Measurements from ENCODE around the gene NBAS.

The NBAS gene

GRCh38 chr2:15272942-15273341 is 288.2 kb downstream of the NBAS start:
- no peak for TF ChIP-seq EZH2phosphoT487 (IDR thresholded peaks at IDR 0.05; ENCODE audit: low read depth)
- no peak for TF ChIP-seq CTCF (IDR thresholded peaks at IDR 0.05; ENCODE audit: low read depth, low read length)
- H3K27ac ChIP-seq (ENCODE audit: low read length) = no peak overlapping the region
- H3K4me3 ChIP-seq (ENCODE audit: low read length) = no peak overlapping the region
- H3K9ac ChIP-seq (ENCODE audit: low read length) = no peak overlapping the region
- peaks cover 6% of the 10 kb centered on the region for H3K36me3 ChIP-seq (replicated peaks; ENCODE audit: low read depth, low read length)
- no peak overlapping the region for H3K4me2 ChIP-seq (ENCODE audit: low read length)
- H3K27me3 ChIP-seq (ENCODE audit: low read depth, low read length) = no peaks in the 10 kb centered on the region
- H4K20me1 ChIP-seq (ENCODE audit: insufficient read depth, low read length) = no peaks in the 10 kb centered on the region
- H3K79me2 ChIP-seq (ENCODE audit: low read length) = no peaks in the 10 kb centered on the region
- H3K4me1 ChIP-seq (ENCODE audit: low read length) = no peaks in the 10 kb centered on the region
- H3K9me3 ChIP-seq (ENCODE audit: insufficient read depth, low read length) = no peaks in the 10 kb centered on the region
- H2AFZ ChIP-seq (ENCODE audit: low read depth, low read length) = no peak overlapping the region

GRCh38 chr2:15271941-15272542 is 289.1 kb downstream of the NBAS start:
- Histone ChIP-seq H2AFZ (ENCODE audit: low read depth, low read length) (no peak overlapping the region), H3K4me2 (ENCODE audit: low read length) (no peak overlapping the region), H3K4me3 (ENCODE audit: low read length) (no peak overlapping the region), H3K27ac (ENCODE audit: low read length) (no peak overlapping the region), H3K27me3 (ENCODE audit: low read depth, low read length) (no peaks in the 10 kb centered on the region), H3K9ac (ENCODE audit: low read length) (no peak overlapping the region), H3K79me2 (ENCODE audit: low read length) (no peaks in the 10 kb centered on the region), H3K36me3 (replicated peaks; ENCODE audit: low read depth, low read length) (peaks cover 6% of the 10 kb centered on the region), H4K20me1 (ENCODE audit: insufficient read depth, low read length) (no peaks in the 10 kb centered on the region), H3K9me3 (ENCODE audit: insufficient read depth, low read length) (no peaks in the 10 kb centered on the region), H3K4me1 (ENCODE audit: low read length) (no peaks in the 10 kb centered on the region)
- TF ChIP-seq EZH2phosphoT487 (IDR thresholded peaks at IDR 0.05; ENCODE audit: low read depth) = no peak
- no peak for TF ChIP-seq CTCF (IDR thresholded peaks at IDR 0.05; ENCODE audit: low read depth, low read length)

GRCh38 chr2:15271276-15271675 is 289.9 kb downstream of the NBAS start:
- no peak overlapping the region for H3K4me2 ChIP-seq (ENCODE audit: low read length)
- H3K4me1 ChIP-seq (ENCODE audit: low read length) = no peaks in the 10 kb centered on the region
- H3K79me2 ChIP-seq (ENCODE audit: low read length) = no peaks in the 10 kb centered on the region
- H3K9me3 ChIP-seq (ENCODE audit: insufficient read depth, low read length) = no peaks in the 10 kb centered on the region
- peaks cover 6% of the 10 kb centered on the region for H3K36me3 ChIP-seq (replicated peaks; ENCODE audit: low read depth, low read length)
- no peak overlapping the region for H2AFZ ChIP-seq (ENCODE audit: low read depth, low read length)
- H3K4me3 ChIP-seq (ENCODE audit: low read length) = no peak overlapping the region
- H4K20me1 ChIP-seq (ENCODE audit: insufficient read depth, low read length) = no peaks in the 10 kb centered on the region
- no peak overlapping the region for H3K27ac ChIP-seq (ENCODE audit: low read length)
- TF ChIP-seq EZH2phosphoT487 (IDR thresholded peaks at IDR 0.05; ENCODE audit: low read depth) (no peak), CTCF (IDR thresholded peaks at IDR 0.05; ENCODE audit: low read depth, low read length) (no peak)
- H3K27me3 ChIP-seq (ENCODE audit: low read depth, low read length) = no peaks in the 10 kb centered on the region
- H3K9ac ChIP-seq (ENCODE audit: low read length) = no peak overlapping the region

- no peaks in the 10 kb centered on the region for H3K4me1 ChIP-seq (ENCODE audit: low read length)
- TF ChIP-seq CTCF (IDR thresholded peaks at IDR 0.05; ENCODE audit: low read depth, low read length) = no peak
- TF ChIP-seq EZH2phosphoT487 (IDR thresholded peaks at IDR 0.05; ENCODE audit: low read depth) = no peak
- no peak overlapping the region for H3K27ac ChIP-seq (ENCODE audit: low read length)
- H3K36me3 ChIP-seq (replicated peaks; ENCODE audit: low read depth, low read length) = no peaks in the 10 kb centered on the region
- H3K4me3 ChIP-seq (ENCODE audit: low read length) = no peak overlapping the region
- H2AFZ ChIP-seq (ENCODE audit: low read depth, low read length) = no peak overlapping the region
- H3K79me2 ChIP-seq (ENCODE audit: low read length) = no peaks in the 10 kb centered on the region
- no peak overlapping the region for H3K4me2 ChIP-seq (ENCODE audit: low read length)
- H4K20me1 ChIP-seq (ENCODE audit: insufficient read depth, low read length) = no peaks in the 10 kb centered on the region
- no peaks in the 10 kb centered on the region for H3K27me3 ChIP-seq (ENCODE audit: low read depth, low read length)
- no peaks in the 10 kb centered on the region for H3K9me3 ChIP-seq (ENCODE audit: insufficient read depth, low read length)
- H3K9ac ChIP-seq (ENCODE audit: low read length) = no peak overlapping the region
These were observed 292.1 kb downstream of the NBAS start for GRCh38 chr2:15269043-15269442.
